Activated CD4-positive, alpha-beta T cell treated with anti-CD3 and anti-CD28 coated beads, Interleukin-2, amount 10 ng/mL, durations not matched to agents 7 days and 5 days (primary cell): ENCODE results near the gene MYDGF. TPM values are rescaled to one million over a fixed set of nuclear protein-coding genes. Genes with fewer than 3 reads are reported as not detected.
"Not testable (repeated sequence)": the region's sequence is repeated elsewhere in the genome, so short reads cannot be mapped to it uniquely, and the experiment has no call there.

Experiments used
- CTCF ChIA-PET: fragments of 350-600 bp; sonication (Branson Sonifier 250); formaldehyde crosslinking; loops from one replicate; lab custom pipeline; 2021; ENCODE audit warnings: antibody characterized with exemption; lab: Charles Lee
- POLR2A ChIA-PET: fragments of 350-600 bp; sonication (Branson Sonifier 250); formaldehyde crosslinking; loops from one replicate; lab custom pipeline; 2021; ENCODE audit warnings: antibody characterized with exemption; lab: Charles Lee
- DNase-seq: peaks from one replicate; pipeline ENCODE4 v3.0.0-alpha.2; 2020
- H3K27ac Mint-ChIP-seq: one replicate; pipeline ENCODE4 v1.8.0; 2021; ENCODE audit warnings: mild to moderate bottlenecking, moderate library complexity, mixed read lengths
- H3K27me3 Mint-ChIP-seq: one replicate; pipeline ENCODE4 v1.8.0; 2021; ENCODE audit warnings: mixed read lengths
- H3K36me3 Mint-ChIP-seq: one replicate; pipeline ENCODE4 v1.8.0; 2021; ENCODE audit warnings: low read depth, mixed read lengths
- H3K4me1 Mint-ChIP-seq: one replicate; pipeline ENCODE4 v1.8.0; 2021; ENCODE audit warnings: mixed read lengths
- H3K4me3 Mint-ChIP-seq: one replicate; pipeline ENCODE4 v1.8.0; 2021; ENCODE audit warnings: mild to moderate bottlenecking, moderate library complexity, mixed read lengths
- H3K9me3 Mint-ChIP-seq: one replicate; pipeline ENCODE4 v1.8.0; 2021; ENCODE audit warnings: mixed read lengths
- total RNA-seq, 2 experiments: library from RNA; stranded (reverse); gene quantifications; one replicate each; pipeline ENCODE4 v1.2.3, GENCODE V29; 2021

Gene MYDGF
- total RNA-seq: 10 to 100 TPM; 36.2 to 45.3 TPM

- ChIA-PET CTCF (interaction anchor here (2.0 kb wide), 1 partner anchor 122 kb away, joined by 7 read pairs; the partner anchor contains the start of gene FEM1A), POLR2A (no interaction called here)
- no peaks in the 10 kb centered on the region for H3K9me3 Mint-ChIP-seq
- H3K36me3 Mint-ChIP-seq: peaks cover 8% of the 10 kb centered on the region
- H3K27me3 Mint-ChIP-seq: no peaks in the 10 kb centered on the region
- peak within 1 kb of the TSS; percentile 86 for H3K4me3 Mint-ChIP-seq
- H3K27ac Mint-ChIP-seq: peak within 1 kb of the TSS; percentile 85
- DNase-seq: peak; percentile 94
- peaks cover 17% of the 10 kb centered on the region for H3K4me1 Mint-ChIP-seq
These were observed at the start of gene MYDGF for GRCh38 chr19:4669723-4670480. TSS of gene MYDGF (minus strand) at chr19:4670342. CDS start at chr19:4670334, 8 bp downstream.

DNA sequence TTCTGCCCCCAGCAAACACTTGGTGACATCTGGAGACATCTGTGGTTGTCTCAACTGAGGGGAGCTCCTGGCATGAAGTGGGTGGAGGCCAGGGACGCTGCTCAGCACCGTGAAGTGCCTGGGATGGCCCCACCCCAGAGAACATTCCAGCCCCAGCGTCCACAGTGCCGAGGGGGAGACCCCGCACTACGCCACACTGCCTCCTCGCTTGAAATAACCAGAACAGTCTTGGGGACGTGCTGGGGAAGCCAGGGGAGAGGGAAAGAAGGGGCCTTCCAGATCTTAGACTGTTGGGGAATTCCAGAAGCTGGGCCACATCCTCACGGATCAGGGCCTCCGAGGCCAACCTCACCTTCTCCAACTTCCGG, 49.3 kb upstream of the MYDGF start:
- H3K36me3 Mint-ChIP-seq: peaks cover 38% of the 10 kb centered on the region
- ChIA-PET CTCF (interaction anchor here (0.6 to 1.4 kb wide), 2 partner anchors 72 to 82 kb away, joined by 4 read pairs; partner anchors contain the start of gene FEM1A), POLR2A (no interaction called here)
- H3K27me3 Mint-ChIP-seq: peaks cover 6% of the 10 kb centered on the region
- H3K27ac Mint-ChIP-seq: no peak overlapping the region
- H3K4me1 Mint-ChIP-seq: peaks cover 21% of the 10 kb centered on the region
- H3K9me3 Mint-ChIP-seq: no peaks in the 10 kb centered on the region
- no peak overlapping the region for H3K4me3 Mint-ChIP-seq
- DNase-seq: no peak

GRCh38 chr19:4717966-4718701, 48.0 kb upstream of the MYDGF start:
- no peaks in the 10 kb centered on the region for H3K9me3 Mint-ChIP-seq
- no peak overlapping the region for H3K27ac Mint-ChIP-seq
- H3K4me3 Mint-ChIP-seq: no peak overlapping the region
- H3K27me3 Mint-ChIP-seq: no peaks in the 10 kb centered on the region
- H3K4me1 Mint-ChIP-seq: peaks cover 20% of the 10 kb centered on the region
- DNase-seq: no peak
- ChIA-PET CTCF (interaction anchor here (1.4 kb wide), 1 partner anchor 73 kb away, joined by 4 read pairs; the partner anchor contains the start of gene FEM1A), POLR2A (no interaction called here)
- peaks cover 39% of the 10 kb centered on the region for H3K36me3 Mint-ChIP-seq

GRCh38 chr19:4717191-4717965, 47.2 kb upstream of the MYDGF start:
- Mint-ChIP-seq H3K36me3 (peaks cover 34% of the 10 kb centered on the region), H3K27ac (no peak overlapping the region), H3K4me3 (no peak overlapping the region), H3K9me3 (no peaks in the 10 kb centered on the region), H3K4me1 (peaks cover 15% of the 10 kb centered on the region), H3K27me3 (no peaks in the 10 kb centered on the region)
- POLR2A ChIA-PET: no interaction called here
- CTCF ChIA-PET: interaction anchor here (0.6 kb wide), 1 partner anchor 410 kb away, joined by 3 read pairs; no protein-coding TSS in a partner anchor
- no peak for DNase-seq

GRCh38 chr19:4715529-4716221, 45.5 kb upstream of the MYDGF start:
- H3K4me1 Mint-ChIP-seq: peaks cover 12% of the 10 kb centered on the region
- peaks cover 37% of the 10 kb centered on the region for H3K36me3 Mint-ChIP-seq
- no peaks in the 10 kb centered on the region for H3K9me3 Mint-ChIP-seq
- CTCF ChIA-PET: no interaction called here
- H3K27me3 Mint-ChIP-seq: no peaks in the 10 kb centered on the region
- no peak overlapping the region for H3K27ac Mint-ChIP-seq
- DNase-seq: no peak
- POLR2A ChIA-PET: no interaction called here
- no peak overlapping the region for H3K4me3 Mint-ChIP-seq

DNA sequence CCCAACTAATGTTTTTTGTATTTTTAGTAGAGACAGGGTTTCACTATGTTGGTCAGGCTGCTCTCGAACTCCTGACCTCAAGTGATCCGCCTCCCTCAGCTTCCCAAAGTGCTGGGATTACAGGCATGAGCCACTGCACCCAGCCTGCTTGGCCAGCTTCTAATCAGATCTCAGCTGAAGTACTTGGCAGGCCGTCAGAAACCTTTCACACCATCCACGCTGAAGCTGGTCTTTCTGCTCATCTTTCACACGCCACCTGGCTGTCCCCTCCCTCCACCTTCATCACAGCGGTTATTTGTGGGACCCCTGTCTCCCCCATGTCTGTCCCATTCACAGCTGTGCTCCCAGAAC, 45.0 kb upstream of the MYDGF start:
- CTCF ChIA-PET, H3K4me1 Mint-ChIP-seq, DNase-seq, POLR2A ChIA-PET, H3K9me3 Mint-ChIP-seq, H3K4me3 Mint-ChIP-seq, H3K27me3 Mint-ChIP-seq, H3K27ac Mint-ChIP-seq: not testable (repeated sequence)
- H3K36me3 Mint-ChIP-seq: peaks cover 32% of the 10 kb centered on the region

DNA sequence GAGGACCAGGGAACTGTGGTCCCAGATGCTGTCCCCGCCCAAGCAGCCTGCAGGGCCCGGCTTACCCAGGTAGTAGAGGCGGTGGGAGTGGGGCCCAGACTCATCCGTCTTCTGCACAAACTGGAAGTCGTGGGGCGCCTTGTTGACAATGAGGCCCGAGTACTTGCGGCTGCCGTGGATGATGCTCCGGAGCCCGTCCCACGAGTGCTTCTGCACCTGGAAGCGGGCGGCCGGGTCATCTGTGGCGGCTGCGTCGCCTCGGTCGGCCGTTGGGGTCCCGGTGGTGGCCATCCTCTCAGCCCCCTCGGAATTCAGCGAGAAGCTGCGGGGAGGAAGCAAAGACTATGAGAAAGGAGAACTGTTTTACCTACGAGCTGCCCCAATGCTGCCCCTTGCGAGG, 43.9 kb upstream of the MYDGF start:
- Mint-ChIP-seq H3K27ac (no peak overlapping the region), H3K9me3 (no peaks in the 10 kb centered on the region), H3K36me3 (peaks cover 32% of the 10 kb centered on the region), H3K4me3 (no peak overlapping the region), H3K4me1 (peaks cover 12% of the 10 kb centered on the region), H3K27me3 (no peaks in the 10 kb centered on the region)
- ChIA-PET CTCF (no interaction called here), POLR2A (no interaction called here)
- DNase-seq: no peak

DNA sequence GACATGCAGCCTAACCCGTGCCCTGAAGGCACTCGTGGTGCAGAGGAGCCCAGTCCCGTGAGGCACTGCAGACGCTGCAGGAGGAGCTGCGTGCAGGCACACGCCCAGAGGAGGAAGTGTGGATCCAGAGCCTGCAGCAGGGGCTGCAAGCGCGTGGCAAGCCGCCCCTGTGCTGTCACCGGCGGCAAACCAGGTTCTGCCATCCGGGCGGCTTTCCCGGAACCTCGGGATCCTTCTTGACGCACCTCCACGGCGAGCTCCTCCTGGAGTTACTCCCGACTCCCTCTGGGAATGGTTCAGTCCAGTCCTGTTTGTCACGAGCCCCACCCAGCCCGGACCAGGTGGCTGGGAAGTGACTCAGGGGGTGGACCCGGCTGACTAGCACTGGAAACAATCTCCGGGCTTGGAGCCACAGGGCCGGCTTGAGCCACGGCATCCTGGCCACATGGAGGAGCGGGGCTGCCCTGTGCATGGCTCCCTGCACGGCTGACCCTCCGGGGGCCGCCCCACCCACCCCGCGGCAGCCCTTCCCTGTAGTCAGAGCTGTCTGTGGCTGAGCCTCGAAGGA, 43.3 kb upstream of the MYDGF start:
- Mint-ChIP-seq H3K4me3 (no peak overlapping the region), H3K4me1 (peaks cover 13% of the 10 kb centered on the region), H3K27ac (no peak overlapping the region), H3K27me3 (no peaks in the 10 kb centered on the region), H3K9me3 (no peaks in the 10 kb centered on the region), H3K36me3 (peaks cover 28% of the 10 kb centered on the region)
- ChIA-PET POLR2A (no interaction called here), CTCF (no interaction called here)
- DNase-seq: no peak

DNA sequence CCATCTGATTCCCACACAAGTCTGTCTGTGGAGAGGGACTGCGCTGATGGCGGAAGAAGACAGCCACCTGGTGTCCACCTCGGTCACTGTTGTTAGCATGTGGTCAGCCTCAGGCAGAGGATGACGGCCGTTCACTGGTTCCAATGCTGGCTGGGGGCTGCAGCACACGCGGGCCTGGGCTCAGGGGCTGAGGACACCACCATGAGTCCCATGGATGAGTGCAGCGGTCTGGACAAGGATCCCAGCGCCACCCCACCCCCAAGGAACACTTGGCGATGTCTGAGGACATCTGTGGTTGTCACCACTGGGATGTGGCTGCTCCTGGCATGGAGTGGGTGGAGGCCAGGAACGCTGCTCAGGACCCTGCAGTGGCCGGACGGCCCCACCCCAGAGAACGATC, 42.6 kb upstream of the MYDGF start:
- ChIA-PET POLR2A (no interaction called here), CTCF (interaction anchor here (0.6 kb wide), 1 partner anchor 326 kb away, joined by 3 read pairs; no protein-coding TSS in a partner anchor)
- no peak for DNase-seq

DNA sequence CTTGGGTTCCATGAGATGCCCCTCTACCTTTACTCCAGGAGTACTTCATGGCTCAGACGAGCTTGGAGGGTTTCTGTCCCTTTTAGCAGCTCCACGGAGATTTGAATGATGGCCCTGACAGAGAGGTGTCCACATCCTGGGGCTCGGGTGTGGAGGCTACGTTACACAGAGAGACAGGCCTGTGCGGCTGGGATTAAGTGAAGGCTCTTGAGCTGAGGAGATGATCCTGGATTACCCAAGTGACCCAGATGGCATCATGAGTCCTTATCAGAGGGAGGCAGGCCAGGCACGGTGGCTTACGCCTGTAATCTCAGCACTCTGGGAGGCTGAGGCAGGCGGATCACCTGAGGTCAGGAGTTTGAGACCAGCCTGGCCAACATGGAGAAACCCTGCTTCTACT, 41.1 kb upstream of the MYDGF start:
- no peak overlapping the region for H3K4me3 Mint-ChIP-seq
- no peaks in the 10 kb centered on the region for H3K9me3 Mint-ChIP-seq
- peaks cover 21% of the 10 kb centered on the region for H3K36me3 Mint-ChIP-seq
- no peaks in the 10 kb centered on the region for H3K27me3 Mint-ChIP-seq
- peaks cover 13% of the 10 kb centered on the region for H3K4me1 Mint-ChIP-seq
- no peak for DNase-seq
- H3K27ac Mint-ChIP-seq: no peak overlapping the region
- CTCF ChIA-PET: interaction anchor here (1.1 kb wide), 1 partner anchor 54 kb away, joined by 3 read pairs; no protein-coding TSS in a partner anchor
- POLR2A ChIA-PET: no interaction called here

More for the DNA sequence above, 42.6 kb upstream of the MYDGF start:
- H3K27me3 Mint-ChIP-seq: no peaks in the 10 kb centered on the region
- peaks cover 13% of the 10 kb centered on the region for H3K4me1 Mint-ChIP-seq
- no peak overlapping the region for H3K4me3 Mint-ChIP-seq
- peaks cover 29% of the 10 kb centered on the region for H3K36me3 Mint-ChIP-seq
- H3K9me3 Mint-ChIP-seq: no peaks in the 10 kb centered on the region
- no peak overlapping the region for H3K27ac Mint-ChIP-seq

DNA sequence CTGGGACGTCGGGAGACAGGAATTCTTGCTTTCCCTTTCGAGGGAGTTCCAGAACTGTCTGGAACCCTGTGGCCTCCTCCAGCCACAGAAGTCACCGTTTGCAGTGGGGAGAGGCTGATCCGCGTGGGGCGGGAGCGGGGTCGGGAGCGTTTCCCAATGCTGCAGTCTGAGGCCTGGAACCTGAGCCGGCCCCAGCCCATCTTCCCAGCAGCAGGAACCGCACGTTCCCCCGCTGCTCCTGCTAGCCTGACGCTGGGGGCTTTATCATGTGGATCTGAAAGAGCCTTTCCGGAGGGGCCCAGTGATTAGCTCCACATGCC, 40.1 kb upstream of the MYDGF start:
- no peak overlapping the region for H3K27ac Mint-ChIP-seq
- CTCF ChIA-PET: no interaction called here

More for the DNA sequence above, 40.1 kb upstream of the MYDGF start:
- DNase-seq: no peak
- Mint-ChIP-seq H3K4me3 (no peak overlapping the region), H3K4me1 (peaks cover 13% of the 10 kb centered on the region), H3K36me3 (peaks cover 19% of the 10 kb centered on the region), H3K9me3 (no peaks in the 10 kb centered on the region), H3K27me3 (no peaks in the 10 kb centered on the region)
- POLR2A ChIA-PET: no interaction called here
